Urinary bladder (tissue), 4 donors: Measurements from ENCODE around the gene ELOVL4. TPM values are rescaled to one million over a fixed set of nuclear protein-coding genes. Genes with fewer than 3 reads are reported as not detected.

Experiments
- DNase-seq: peaks from one replicate; pipeline ENCODE4 v3.0.0-alpha.2; 2015; ENCODE audit errors: extremely low spot score
- H3K27ac ChIP-seq: one replicate; pipeline ENCODE4 v1.5.1; 2013; ENCODE audit warnings: low read depth, mild to moderate bottlenecking, moderate library complexity
- H3K36me3 ChIP-seq: one replicate; pipeline ENCODE4 v1.6.1; 2013; ENCODE audit warnings: mild to moderate bottlenecking, moderate library complexity; ENCODE audit not compliant: insufficient read depth
- H3K4me1 ChIP-seq: one replicate; pipeline ENCODE4 v1.6.1; 2013; ENCODE audit warnings: mild to moderate bottlenecking, moderate library complexity; ENCODE audit not compliant: insufficient read depth
- H3K4me3 ChIP-seq: one replicate; pipeline ENCODE4 v1.5.1; 2013; ENCODE audit warnings: low read depth, low read length
- WGBS: extraction: QIAGEN DNeasy Blood & Tissue Kit; methylation state at CpG from one replicate; pipeline ENCODE4 v1.1.7; 2013; 5-methylcytosine and 5-hydroxymethylcytosine counted together
- polyA plus RNA-seq: library from polyadenylated mRNA; stranded (reverse); fragments of 200-250 nt; gene quantifications from one replicate; pipeline ENCODE4 v1.2.3, GENCODE V29; 2013
- total RNA-seq: library from RNA; depleted of rRNA; stranded (reverse); fragments of >200 nt; gene quantifications from one replicate; pipeline ENCODE4 v1.2.3, GENCODE V29; 2014
- donor health status: healthy with polysubstance abuse.
- donor health status: healthy.

The ELOVL4 gene
- total and polyA plus RNA-seq, 2 donors, result 3.2 to 9.3 TPM

DNA sequence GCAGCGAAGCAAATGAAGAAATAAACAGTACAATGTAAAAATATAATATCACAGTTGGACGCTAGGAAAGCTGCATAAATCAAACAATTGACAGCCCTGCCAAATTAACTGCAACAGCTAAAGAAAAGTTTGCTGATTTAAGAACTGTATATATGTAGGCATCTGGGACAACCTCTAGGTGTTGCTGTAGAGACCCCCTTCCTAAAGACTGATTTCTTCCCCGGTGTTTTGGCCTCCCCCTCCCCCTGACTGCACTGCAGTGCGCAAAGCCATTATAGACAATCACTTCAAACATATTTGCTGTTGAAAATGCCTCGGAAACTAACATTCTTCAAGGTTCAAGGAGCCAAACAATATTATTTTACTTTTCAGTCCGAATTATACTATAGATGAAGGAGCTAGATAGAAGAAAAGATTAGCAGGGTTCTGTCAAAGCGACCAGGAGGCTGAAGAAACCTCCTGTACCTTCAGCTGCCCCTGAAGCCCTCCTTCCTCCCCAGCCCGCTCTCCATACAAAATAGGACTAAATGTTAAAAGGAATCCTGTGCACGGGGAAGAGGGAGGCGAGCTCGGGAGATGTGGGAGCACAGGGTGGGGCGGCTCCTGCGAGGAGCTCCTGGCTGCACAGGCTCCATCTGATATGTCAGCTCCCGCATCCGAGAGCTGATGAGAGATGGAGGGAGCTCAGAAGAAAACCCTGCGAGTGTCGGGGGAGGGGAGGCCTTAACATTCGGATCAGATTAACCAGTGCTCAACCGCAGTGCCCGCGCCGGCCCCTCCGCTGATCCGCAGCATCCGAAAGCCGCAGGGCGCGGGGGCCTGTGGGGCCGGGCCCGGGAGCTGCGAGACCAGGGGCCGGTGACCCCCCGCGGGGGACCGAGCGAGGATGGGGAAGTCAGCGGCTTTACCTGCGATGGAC lies 822 bp downstream of the ELOVL4 start:
- Histone ChIP-seq H3K27ac (no peak overlapping the region), H3K4me3 (peak overlapping the region; percentile 63), H3K36me3 (no peaks in the 10 kb centered on the region), H3K4me1 (no peaks in the 10 kb centered on the region)
- no peak for DNase-seq
- under 1% methylated on average over 38 of the region's 38 CpGs for WGBS

DNA sequence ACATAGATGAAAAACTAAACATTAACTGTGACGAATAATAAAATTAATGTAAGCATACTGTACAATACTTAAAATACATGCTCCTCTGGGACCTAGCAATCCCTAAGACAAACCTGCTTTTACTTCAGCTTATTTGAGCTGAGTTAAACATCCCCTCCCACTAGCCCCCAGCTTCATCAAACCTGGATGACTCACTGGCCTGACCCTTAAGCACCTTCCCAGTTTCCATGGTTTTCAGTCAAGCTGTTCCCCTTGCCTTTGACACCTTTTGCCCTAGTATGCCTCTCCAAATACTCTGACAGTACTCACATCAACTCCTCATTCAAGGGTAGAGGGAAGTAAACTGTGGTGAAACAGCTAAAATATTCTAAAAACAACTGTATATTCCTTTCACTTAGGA lies 4.2 kb downstream of the ELOVL4 start:
- no peaks in the 10 kb centered on the region for H3K4me1 ChIP-seq
- 92% methylated on average over 1 of the region's 1 CpG for WGBS
- H3K27ac ChIP-seq, result no peak overlapping the region
- H3K36me3 ChIP-seq, result no peaks in the 10 kb centered on the region
- no peak for DNase-seq
- no peak overlapping the region for H3K4me3 ChIP-seq

DNA sequence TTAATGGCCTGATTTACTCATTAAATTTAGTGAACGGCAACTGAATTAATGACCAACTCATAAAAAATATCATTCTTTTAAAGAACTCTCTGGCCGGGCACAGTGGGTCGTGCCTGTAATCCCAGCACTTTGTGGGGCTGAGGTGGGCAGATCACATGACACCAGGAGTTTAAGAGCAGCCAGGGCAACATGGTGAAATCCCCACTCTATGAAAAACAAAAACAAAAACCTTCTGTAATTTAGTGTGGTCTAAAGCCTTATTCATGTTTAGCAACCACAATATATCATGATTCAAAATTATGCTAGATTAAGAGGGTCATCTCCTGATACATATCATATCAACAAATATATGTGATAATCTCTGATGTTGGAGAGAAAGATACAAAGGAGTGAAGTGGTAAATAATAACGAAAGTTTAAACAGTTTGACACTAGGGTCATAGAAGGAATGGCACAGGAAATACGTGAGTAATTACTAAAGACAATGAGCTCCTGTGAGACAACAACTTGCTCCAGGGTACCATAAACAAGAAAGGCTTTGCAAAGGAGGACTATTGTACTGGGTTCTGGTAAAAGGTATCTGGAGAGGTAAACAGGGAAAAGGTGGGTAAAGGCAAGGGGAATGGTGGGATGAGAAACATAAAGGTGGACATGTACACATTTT lies 5.7 kb downstream of the ELOVL4 start:
- no peak overlapping the region for H3K27ac ChIP-seq
- H3K4me1 ChIP-seq, result no peaks in the 10 kb centered on the region
- H3K4me3 ChIP-seq, result no peak overlapping the region
- H3K36me3 ChIP-seq, result no peaks in the 10 kb centered on the region
- 70% methylated on average over 5 of the region's 5 CpGs for WGBS
- DNase-seq, result no peak

DNA sequence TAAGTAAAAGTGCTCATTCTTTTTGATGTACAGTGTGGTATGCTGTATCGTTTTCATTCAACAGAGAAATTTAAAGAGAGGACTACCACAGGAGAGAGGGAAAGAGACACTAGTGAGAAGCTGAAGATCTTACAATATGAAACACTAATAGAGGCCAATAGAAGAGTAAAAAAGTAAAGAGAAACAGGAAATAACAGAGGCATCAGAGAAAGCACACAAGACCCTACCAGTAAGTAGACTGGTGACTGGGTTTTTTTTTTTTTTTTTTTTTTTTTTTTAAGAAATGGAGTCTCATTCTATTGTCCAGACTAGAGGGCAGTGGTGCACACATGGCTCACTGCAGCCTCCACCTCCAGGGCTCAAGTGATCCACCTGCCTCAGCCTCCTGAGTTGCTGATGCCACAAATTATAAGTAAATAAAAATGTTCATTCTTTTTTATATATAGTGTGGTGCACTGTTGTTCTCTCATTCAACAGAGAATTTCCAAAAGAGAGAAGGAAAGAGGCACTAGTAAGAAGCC lies 18.8 kb downstream of the ELOVL4 start:
- Histone ChIP-seq H3K27ac (no peak overlapping the region), H3K4me3 (no peak overlapping the region), H3K36me3 (no peaks in the 10 kb centered on the region), H3K4me1 (no peaks in the 10 kb centered on the region)
- WGBS, result 84% methylated on average over 1 of the region's 1 CpG
- no peak for DNase-seq

DNA sequence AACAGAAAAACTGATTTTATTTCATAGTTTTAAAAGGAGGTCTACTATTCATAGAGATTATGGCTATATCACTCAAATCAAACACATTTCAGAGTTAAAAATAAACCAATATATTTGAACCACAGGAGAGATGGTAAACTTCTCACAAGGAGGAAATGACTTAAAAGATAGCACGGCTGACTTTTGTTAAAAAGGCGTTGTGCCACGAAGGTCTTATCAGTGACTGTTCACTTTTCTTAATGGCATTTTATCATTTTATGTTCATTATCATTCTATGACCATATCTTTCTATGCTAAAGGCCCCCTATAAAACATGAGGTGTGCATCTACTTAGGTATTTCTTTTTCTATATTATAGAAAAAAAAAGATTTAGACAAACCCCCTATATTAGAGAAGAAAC lies 19.6 kb downstream of the ELOVL4 start:
- DNase-seq, result no peak
- H3K27ac ChIP-seq, result no peak overlapping the region
- WGBS, result 52% methylated on average over 3 of the region's 3 CpGs
- H3K4me3 ChIP-seq, result no peak overlapping the region
- H3K4me1 ChIP-seq, result no peaks in the 10 kb centered on the region
- no peaks in the 10 kb centered on the region for H3K36me3 ChIP-seq

DNA sequence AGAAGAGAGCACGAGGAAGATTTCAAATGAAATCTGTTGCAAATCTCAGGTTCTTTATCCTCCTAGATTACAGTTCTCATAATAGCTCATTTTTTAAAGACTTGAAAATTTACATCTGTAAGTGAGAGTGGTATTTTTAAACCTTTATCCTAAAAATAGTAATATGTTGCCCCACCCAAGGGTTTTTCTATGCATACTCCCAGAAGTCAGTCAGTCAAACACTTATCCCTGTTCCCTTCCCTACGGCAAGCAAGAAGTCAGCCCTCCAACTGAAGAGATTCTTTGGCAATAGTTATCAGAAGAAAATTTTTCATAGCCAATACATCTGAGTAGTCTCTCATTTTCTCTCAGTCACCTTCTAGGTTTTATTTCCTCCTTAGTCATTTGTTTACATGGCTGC lies 24.1 kb downstream of the ELOVL4 start:
- Histone ChIP-seq H3K27ac (no peak overlapping the region), H3K36me3 (peaks cover 2% of the 10 kb centered on the region), H3K4me1 (no peaks in the 10 kb centered on the region), H3K4me3 (no peak overlapping the region)
- DNase-seq, result no peak
- WGBS, result 69% methylated on average over 2 of the region's 2 CpGs

DNA sequence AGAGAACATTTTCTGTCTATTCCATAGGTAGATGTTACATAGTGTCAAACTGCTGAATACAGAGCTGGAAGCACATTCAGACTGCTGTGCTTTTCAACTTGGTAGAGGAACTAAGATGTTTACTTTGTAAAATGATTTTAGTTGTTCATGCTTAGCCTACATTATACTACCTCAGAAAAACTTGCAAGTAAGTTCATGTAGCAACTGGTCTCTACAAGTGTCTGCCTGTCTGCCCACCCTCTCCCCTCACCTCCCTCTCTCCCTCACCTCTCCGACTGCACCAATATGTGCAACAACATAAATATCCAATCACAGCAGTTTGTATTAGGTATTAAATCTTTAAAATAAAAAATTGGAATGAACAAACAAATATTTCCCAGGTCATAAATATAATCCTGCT lies 25.3 kb downstream of the ELOVL4 start:
- Histone ChIP-seq H3K36me3 (peaks cover 2% of the 10 kb centered on the region), H3K4me3 (no peak overlapping the region), H3K4me1 (no peaks in the 10 kb centered on the region), H3K27ac (no peak overlapping the region)
- no peak for DNase-seq
- 71% methylated on average over 1 of the region's 1 CpG for WGBS

DNA sequence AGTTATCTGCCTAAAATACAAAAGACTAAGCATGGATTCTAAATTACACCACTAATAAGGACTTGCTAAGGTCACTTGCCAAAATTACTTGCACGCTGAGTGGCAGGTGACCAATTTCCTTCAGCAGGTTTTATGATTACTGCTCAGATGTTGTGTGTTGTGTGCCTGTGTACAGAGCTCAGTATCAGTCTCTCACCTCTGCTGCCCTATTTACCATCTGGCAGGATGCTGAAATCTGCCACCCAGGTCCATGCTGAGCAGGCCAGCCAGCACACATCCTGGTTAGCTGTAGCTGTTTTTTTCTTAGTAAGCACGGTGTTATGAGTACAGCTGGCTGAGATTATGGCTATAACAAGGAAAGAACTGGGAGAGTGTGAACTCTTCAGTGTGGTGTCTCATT lies 34.0 kb downstream of the ELOVL4 start:
- DNase-seq, result no peak
- Histone ChIP-seq H3K36me3 (no peaks in the 10 kb centered on the region), H3K27ac (no peak overlapping the region), H3K4me3 (no peak overlapping the region), H3K4me1 (no peaks in the 10 kb centered on the region)
- WGBS, result 57% methylated on average over 2 of the region's 2 CpGs

DNA sequence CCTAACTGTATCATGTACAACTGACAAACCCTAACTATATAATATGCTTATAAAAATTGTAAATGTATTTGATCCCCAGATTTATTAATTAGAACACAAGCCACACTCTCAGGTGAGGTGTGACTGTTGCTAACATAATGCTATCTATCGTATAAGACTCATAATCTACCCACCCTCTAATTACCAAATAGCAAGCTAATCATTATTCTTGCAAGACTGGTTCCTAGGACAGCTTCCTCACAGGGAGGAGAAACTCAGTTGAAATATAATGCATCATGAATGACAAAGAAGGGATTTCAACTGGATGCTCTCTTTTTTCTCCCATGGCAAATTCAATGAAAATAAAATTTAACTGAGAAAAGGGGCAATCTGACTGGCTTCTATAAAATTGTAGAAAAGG lies 35.4 kb downstream of the ELOVL4 start:
- WGBS, result 78% methylated on average over 1 of the region's 1 CpG

DNA sequence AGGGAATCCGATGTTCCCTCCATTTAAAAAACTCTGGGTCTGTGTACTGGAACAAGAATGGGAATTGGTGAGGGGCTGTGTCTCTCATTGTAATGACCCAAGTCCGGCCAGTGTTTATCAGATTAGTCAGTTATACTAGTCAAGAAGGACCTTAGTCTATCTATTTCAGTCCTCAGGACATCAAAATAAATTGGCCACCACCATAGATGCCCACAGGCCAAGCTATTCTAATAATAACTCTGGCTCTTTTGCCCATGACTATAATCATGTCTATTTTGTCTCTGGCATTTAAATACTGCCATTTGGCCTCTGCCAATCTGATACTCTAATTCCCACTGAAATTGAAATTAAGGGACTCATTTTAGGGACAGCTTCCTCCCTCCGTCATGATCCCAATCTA lies 37.8 kb downstream of the ELOVL4 start:
- 92% methylated on average over 3 of the region's 3 CpGs for WGBS
- H3K4me3 ChIP-seq, result no peak overlapping the region
- H3K27ac ChIP-seq, result no peak overlapping the region
- no peaks in the 10 kb centered on the region for H3K36me3 ChIP-seq
- no peak for DNase-seq
- H3K4me1 ChIP-seq, result no peaks in the 10 kb centered on the region

More for the DNA sequence above, 35.4 kb downstream of the ELOVL4 start:
- no peak for DNase-seq
- H3K4me3 ChIP-seq, result no peak overlapping the region
- H3K36me3 ChIP-seq, result no peaks in the 10 kb centered on the region
- no peaks in the 10 kb centered on the region for H3K4me1 ChIP-seq
- H3K27ac ChIP-seq, result no peak overlapping the region

DNA sequence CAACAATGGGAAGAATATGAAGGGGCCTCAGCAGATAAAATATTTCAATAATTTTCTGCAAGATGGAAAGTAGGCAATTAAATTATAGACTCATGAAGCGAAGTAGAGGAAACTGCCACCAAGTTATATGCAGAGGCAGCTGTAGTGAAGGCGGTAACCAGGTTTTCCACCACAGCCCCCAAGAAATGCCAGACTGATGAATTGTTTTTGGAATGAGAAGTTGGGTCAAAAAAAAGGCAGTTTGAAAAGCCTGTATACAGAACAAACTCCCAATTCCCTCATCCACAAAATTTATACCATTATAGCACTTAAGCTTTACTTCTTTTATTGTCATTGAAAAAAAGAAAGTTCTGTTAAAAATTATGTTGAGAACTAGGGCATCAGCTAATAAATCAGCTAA lies 45.3 kb downstream of the ELOVL4 start:
- DNase-seq, result no peak
- Histone ChIP-seq H3K4me1 (no peaks in the 10 kb centered on the region), H3K27ac (no peak overlapping the region), H3K4me3 (no peak overlapping the region), H3K36me3 (no peaks in the 10 kb centered on the region)
- 75% methylated on average over 2 of the region's 2 CpGs for WGBS

DNA sequence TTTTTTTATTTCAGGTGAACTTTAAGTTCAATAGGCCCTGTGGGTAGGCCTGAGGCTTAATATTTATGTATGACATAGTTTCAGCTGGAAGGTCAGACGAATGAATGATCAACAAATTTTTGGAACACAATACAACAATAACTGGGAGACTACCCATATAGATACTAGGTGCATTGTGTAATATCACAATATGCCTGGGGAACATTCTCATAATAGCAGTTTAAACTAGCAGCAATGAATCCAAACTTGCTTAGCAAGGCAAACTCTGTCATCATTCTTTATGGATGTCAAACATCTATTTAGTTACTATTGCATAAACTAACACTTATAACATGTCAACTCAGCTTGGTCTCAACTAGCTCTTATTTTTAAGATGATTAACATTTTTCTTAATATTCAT lies 49.3 kb downstream of the ELOVL4 start:
- no peak overlapping the region for H3K27ac ChIP-seq
- no peaks in the 10 kb centered on the region for H3K4me1 ChIP-seq
- WGBS, result 80% methylated on average over 1 of the region's 1 CpG

DNA sequence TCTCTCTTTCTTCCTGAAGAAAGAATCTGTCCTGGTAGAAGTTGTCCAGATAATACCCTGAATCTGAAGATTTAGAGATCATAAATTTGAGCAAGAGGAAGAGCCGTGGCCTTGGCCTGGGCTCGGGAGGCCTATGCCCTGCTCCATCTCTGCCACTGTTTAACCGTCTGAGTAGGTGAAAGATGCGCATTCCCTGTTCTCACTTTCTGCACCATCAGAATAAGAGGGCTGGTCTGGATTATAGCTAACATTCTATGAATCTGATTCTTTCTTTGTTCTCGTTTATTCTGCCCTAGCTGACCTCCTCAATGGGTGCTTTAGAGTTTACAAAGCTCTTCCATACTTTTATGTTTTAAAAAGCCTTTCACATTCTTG lies 51.3 kb downstream of the ELOVL4 start:
- H3K4me1 ChIP-seq, result no peaks in the 10 kb centered on the region
- no peaks in the 10 kb centered on the region for H3K36me3 ChIP-seq
- DNase-seq, result no peak
- H3K4me3 ChIP-seq, result no peak overlapping the region
- no peak overlapping the region for H3K27ac ChIP-seq
- WGBS, result 72% methylated on average over 5 of the region's 5 CpGs

More for the DNA sequence above, 49.3 kb downstream of the ELOVL4 start:
- no peak for DNase-seq
- Histone ChIP-seq H3K4me3 (no peak overlapping the region), H3K36me3 (no peaks in the 10 kb centered on the region)
